Hematopoietic multipotent progenitor cell (in vitro differentiated cells): Measurements from ENCODE around the gene AMBRA1. TPM values are rescaled to one million over a fixed set of nuclear protein-coding genes. Genes with fewer than 3 reads are reported as not detected.

Experiments
- DNase-seq, 3 donors: peaks; one replicate each; pipeline ENCODE4 v3.0.0-alpha.2; 2011 to 2015; ENCODE audit warnings: low read depth in 2 of 3, low spot score in 2 of 3
- total RNA-seq: library from RNA; depleted of rRNA; stranded (reverse); fragments of >200 nt; gene quantifications from one replicate; pipeline ENCODE4 v1.2.3, GENCODE V29; 2012

Gene AMBRA1
- total RNA-seq, 1 donor, result 53.9 TPM

DNA sequence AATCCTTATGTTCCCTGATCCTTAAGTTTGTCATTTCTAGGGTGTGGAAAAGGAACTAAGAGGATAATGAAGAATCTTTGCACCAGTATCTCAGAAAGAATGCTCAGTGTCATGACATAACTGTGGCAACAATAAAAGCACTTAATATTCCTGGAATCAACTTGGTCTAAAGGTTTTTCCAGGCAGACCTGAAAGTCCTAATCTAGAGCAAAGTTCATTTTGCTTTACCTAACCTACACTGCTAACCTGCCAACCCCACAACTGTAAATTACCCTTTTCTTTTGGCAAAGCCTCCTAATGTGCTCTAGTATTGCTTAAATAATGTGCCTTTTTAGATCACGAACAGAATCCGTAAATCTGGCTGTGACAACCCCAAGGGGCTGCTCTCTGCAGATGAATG is 82.5 kb downstream of the AMBRA1 start:
- DNase-seq, result no peak

- DNase-seq, result no peak
These were observed 85.5 kb downstream of the AMBRA1 start for GRCh38 chr11:46508360-46508759.

DNA sequence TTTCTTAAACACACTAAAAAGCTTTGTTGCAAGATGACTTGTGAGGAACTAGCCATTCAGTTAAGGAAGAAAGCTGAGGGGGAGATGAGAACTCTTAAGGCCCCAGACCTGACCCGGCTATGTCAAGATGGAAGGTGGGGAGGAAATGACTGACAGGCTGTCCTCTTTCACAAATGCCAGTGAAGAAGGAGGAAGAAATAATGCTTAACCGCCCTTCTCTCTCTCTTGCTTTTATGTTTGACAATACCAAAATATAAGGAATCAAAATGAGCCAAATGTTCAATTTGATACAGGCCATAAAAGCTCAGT is 87.4 kb downstream of the AMBRA1 start:
- DNase-seq, result no peak

DNA sequence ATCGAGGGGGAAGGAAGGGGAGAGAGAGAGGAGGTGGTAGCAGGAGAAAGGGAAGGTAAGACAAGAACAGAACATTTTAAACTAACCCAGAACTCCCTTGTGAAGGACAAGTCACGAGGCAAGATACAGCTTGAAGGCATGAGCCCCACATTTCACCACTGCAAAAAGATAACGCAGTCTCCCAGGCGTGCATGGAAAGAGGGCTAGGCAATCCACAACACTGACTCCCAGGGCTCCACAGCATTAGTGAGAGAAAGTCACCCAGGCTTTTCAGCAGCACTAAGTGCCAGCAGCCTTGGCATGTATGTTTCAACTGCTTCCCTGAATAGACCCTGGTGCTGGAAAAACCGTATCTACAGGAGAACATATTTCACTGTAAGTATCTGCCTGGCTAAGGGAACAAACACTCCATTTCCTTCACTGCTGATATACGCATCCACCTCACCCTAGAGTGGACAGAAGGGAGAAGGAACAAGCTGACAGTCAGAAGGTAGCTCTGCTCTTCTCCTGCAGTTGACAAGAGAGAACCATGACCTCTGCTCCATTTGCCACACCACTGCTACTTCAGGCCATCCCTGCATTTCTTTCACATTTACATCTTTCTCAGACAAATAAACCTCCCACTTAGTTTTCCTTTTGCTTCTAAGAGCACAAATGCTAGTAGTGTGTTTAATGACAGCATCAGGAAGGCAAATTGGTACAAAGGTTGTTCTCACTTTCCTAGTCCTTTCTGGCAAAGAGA is 87.9 kb downstream of the AMBRA1 start:
- DNase-seq, result no peak

DNA sequence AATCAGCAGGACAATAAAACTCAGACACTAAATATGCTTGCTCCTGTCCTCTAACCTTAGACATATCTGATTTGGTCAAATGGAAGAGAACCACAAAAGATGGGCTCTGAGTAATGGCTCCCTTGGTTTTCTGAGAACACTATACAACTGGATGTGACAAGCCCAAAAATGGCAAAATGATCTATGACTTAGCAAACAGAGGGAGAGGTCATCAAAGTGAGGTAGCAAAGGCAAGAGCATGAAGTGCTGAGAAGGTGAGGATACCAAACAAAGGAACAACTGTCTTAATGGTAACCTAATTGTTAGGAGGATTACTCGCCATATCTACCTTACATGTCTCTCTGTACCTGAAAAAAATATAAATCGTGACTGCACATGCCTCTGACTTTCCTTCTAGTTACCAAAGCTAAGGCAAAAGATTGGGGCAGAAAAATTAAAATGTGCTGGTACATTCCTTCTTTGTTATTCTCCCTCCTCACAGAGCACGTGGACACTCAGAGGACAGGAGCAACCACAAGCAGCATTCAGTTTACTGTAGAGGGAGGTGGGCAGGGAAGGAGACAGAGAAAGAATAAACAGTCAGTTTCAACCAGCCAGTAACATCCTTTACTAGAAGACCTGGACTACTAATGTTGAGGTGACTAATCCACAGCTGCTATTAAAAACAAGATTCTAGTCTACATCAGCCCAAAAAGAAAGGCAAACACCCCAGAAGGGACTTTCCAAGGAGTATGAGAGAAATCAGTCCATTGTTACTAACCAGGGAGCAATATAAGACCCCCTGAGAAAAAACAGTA is 88.8 kb downstream of the AMBRA1 start:
- no peak for DNase-seq

DNA sequence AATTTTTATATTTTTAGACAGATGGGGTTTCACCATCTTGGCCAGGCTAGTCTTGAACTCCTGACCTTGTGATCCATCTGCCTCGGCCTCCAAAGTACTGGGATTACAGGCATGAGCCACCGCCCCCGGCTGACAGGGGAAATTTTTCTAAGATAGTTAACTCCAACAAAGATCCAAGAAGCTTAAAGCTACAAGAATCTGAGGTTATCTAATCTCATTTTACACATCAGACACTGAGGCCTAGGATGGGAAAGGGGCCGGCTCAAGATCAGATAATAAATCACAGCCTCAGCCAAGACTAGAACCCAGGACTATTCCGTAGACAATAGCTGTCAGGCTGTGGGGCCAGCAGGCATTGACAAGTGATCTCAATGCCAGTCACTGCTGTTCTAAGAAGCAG is 94.0 kb downstream of the AMBRA1 start:
- no peak for DNase-seq

DNA sequence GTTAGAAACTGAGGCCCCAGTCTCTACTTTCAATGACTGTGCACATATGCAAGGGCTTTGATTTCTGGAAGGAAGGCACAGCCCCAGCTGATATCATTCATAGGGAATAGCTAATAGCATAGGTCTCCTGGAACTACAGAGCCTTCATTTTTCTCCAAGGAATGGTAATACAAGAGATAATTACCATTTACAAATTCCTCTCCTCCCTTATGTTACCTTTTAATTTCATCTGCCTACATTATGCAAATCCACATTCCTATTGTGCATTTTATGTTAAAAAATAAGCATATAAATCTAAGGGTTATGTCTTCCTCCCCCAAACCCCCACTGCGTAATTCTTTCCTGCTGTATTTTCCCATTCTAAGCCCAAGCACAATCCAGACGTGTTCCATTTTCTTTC is 94.9 kb downstream of the AMBRA1 start:
- DNase-seq, result no peak

GRCh38 chr11:46498179-46498578 is 95.6 kb downstream of the AMBRA1 start:
- no peak for DNase-seq

DNA sequence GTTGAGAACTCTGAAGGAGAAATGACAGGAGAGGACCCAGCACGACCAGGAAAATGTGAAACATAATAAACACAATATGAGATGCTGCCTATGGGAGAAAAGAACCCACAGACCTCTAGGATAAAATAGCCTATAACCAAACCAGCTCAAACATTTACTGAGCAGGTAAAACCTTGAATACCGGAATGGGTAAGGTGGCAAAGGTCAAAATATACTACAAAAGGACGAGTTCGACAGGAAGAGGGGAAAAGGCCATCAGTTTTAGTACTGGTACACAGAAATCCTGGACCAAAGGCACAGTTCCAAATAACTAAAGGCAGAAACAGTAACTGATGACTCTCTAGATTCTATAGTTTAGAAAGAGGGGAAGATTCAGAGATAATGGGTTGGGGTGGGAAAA is 96.3 kb downstream of the AMBRA1 start:
- no peak for DNase-seq

DNA sequence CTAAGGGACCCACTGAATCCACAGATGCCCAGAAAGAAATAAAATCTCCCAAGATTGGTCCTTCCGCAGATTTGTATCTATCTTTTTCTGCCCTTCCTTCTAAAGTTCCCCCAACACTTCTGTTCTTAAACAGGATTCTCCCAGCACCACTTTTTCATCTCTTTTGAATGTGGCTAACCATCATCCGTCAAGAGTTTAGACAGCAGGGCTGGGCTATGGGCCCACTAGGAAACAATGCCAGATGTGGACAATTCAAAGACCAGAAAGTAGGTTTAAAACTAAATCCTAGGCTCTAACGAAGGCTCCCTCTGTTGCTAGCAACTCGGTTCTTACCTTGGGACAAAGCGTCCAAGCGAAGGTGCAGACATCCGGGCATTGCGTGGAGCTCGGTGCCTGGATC is 100.0 kb downstream of the AMBRA1 start:
- DNase-seq, result no peak

DNA sequence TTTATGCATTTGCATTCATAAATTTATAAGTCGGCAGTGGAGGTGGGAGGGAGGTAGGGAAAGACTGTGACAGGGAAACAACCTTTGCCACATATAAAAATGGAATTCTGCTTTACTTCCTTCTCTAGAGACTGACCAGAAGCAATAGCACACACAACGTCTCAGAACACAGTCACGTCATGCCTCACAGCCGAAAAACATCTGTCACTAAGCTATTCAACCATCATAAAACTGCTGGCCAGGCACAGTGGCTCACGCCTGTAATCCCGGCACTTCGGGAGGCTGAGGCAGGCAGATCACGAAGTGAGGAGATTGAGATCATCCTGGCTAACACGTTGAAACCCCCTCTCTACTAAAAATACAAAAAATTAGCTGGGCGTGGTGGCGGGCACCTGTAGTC is 101.3 kb downstream of the AMBRA1 start:
- no peak for DNase-seq

- no peak for DNase-seq
These were observed 102.0 kb downstream of the AMBRA1 start for GRCh38 chr11:46491661-46492330.

GRCh38 chr11:46490666-46491065 is 103.2 kb downstream of the AMBRA1 start:
- DNase-seq, result no peak

DNA sequence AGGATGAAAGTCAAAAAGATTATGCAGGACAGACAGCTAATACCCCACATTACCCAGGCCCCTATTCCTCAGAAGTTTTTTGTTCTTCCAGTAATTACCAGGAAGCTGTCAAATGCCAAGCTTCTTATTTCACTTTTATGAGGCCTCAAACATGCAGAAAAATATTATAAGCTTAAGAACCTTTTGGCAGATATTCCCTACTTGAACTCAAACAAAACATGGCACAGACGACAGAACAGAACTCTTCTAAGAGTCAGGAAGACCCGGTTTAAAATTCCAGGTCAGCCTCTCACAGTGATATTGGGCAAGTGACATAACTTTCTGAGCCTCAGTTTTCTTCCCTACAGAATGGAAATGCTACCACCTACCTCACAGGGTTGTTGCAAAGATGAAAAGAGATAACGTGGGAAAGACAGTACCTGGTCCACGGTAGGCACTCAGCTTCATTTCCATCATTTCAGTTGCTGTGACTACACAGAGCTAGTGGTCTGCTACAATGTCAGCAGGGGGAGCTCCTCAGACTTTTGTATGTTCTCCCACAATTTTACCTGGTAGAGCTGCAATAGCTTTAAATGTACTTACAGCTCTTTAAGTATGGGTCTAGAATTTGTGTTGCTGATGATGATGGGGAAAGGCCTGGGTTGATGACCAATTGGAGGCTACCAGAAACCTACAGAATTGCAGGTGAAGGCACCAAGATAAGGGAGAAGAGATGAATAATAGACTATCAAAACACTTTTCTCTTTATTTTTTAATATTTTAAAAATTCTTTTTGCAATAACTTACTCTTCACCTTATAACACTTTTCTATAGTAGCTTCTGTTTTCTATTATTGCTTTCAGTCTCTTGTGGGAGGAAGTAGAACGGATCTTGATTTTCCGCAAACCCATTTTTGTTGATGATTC is 103.9 kb downstream of the AMBRA1 start:
- peak in 2 of 3 donors; percentile 58 to 76 for DNase-seq

GRCh38 chr11:46485856-46486443 is 107.9 kb downstream of the AMBRA1 start:
- no peak for DNase-seq

DNA sequence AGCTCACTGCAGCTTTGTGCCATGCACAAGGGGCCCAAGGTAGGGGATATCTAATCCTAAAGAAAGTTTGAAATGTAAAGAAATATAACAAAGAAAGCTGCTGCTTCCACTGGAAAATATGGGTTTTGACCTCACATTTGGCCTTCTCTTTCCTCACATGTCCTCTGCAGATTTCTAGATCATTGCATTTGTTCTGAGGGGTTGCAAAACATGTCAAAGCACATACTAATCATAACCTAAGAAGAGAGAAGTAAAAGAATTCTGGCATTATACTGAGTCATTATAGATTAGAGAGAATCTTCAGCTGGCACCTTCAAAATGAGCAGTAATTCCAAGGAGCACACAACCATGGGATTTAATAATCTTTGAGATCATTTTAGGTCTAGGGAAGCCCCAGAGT is 109.7 kb downstream of the AMBRA1 start:
- DNase-seq, result no peak

GRCh38 chr11:46480909-46481308 is 112.9 kb downstream of the AMBRA1 start:
- no peak for DNase-seq

- DNase-seq, result no peak
These were observed 113.6 kb downstream of the AMBRA1 start for GRCh38 chr11:46480166-46480726.

- DNase-seq, result no peak
These were observed 114.2 kb downstream of the AMBRA1 start for GRCh38 chr11:46479601-46480000.

- DNase-seq, result no peak
These were observed 115.6 kb downstream of the AMBRA1 start for GRCh38 chr11:46478196-46478595.
